ENCODE results near the gene MYO10. TPM values are rescaled to one million over a fixed set of nuclear protein-coding genes. Genes with fewer than 3 reads are reported as not detected.

MYO10 gene
- total and polyA plus RNA-seq, 2 experiments from 2014 or later: 119 to 276 TPM

DNA sequence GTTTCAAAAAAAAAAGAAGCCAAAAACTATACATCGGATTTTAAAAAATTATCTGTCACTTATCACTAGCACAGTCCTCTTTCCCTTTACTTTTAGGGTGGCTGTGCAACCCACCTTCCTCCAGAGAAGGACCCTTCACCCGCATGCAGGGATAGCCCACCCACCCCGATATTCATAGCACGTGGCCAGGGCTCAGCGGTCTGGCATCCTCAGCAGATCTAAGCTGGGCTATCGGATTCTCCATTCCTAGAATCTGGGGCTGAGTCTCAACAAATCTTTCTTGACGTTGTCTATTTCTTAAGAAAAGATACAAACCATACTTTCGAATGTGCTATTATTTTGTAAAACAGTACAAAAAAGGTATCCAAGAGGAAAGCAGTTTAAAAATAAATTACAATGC lies 70.9 kb downstream of the MYO10 start:
- H4K20me1 ChIP-seq (replicated peaks; ENCODE audit: insufficient read depth): no peaks in the 10 kb centered on the region
- no peaks in the 10 kb centered on the region for H3K9me2 ChIP-seq (ENCODE audit: insufficient read depth)
- H2AFZ ChIP-seq: no peak overlapping the region
- Mint-ChIP-seq H3K36me3 (ENCODE audit: low read depth) (no peaks in the 10 kb centered on the region), H3K9me3 (no peaks in the 10 kb centered on the region; the same call in 2 of the 3 replicates), H3K27me3 (ENCODE audit: insufficient read depth, low read depth, poor library complexity) (peaks cover 11% of the 10 kb centered on the region), H3K4me3 (no peak overlapping the region), H3K4me1 (peaks cover 67% of the 10 kb centered on the region), H3K27ac (no peak overlapping the region)
- TF ChIP-seq STAT1 (IDR thresholded peaks at IDR 0.05; ENCODE audit: unreplicated experiment): no peak
- TF ChIP-seq, protein P1, sequence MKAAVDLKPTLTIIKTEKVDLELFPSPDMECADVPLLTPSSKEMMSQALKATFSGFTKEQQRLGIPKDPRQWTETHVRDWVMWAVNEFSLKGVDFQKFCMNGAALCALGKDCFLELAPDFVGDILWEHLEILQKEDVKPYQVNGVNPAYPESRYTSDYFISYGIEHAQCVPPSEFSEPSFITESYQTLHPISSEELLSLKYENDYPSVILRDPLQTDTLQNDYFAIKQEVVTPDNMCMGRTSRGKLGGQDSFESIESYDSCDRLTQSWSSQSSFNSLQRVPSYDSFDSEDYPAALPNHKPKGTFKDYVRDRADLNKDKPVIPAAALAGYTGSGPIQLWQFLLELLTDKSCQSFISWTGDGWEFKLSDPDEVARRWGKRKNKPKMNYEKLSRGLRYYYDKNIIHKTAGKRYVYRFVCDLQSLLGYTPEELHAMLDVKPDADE (IDR thresholded peaks at IDR 0.05): no peak
- TF ChIP-seq EZH2 (IDR thresholded peaks at IDR 0.05; ENCODE audit: low read depth, unreplicated experiment): no peak
- TF ChIP-seq NANOG (IDR thresholded peaks at IDR 0.05; ENCODE audit: borderline replicate concordance): no peak
- TF ChIP-seq, protein P2, sequence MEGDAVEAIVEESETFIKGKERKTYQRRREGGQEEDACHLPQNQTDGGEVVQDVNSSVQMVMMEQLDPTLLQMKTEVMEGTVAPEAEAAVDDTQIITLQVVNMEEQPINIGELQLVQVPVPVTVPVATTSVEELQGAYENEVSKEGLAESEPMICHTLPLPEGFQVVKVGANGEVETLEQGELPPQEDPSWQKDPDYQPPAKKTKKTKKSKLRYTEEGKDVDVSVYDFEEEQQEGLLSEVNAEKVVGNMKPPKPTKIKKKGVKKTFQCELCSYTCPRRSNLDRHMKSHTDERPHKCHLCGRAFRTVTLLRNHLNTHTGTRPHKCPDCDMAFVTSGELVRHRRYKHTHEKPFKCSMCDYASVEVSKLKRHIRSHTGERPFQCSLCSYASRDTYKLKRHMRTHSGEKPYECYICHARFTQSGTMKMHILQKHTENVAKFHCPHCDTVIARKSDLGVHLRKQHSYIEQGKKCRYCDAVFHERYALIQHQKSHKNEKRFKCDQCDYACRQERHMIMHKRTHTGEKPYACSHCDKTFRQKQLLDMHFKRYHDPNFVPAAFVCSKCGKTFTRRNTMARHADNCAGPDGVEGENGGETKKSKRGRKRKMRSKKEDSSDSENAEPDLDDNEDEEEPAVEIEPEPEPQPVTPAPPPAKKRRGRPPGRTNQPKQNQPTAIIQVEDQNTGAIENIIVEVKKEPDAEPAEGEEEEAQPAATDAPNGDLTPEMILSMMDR (conservative IDR thresholded peaks at IDR 0.05; ENCODE audit: low read depth in 2 of 2): no peak
- no peak for TF ChIP-seq EZH2phosphoT487 (IDR thresholded peaks at IDR 0.05; ENCODE audit: unreplicated experiment)
- TF ChIP-seq, protein P3, sequence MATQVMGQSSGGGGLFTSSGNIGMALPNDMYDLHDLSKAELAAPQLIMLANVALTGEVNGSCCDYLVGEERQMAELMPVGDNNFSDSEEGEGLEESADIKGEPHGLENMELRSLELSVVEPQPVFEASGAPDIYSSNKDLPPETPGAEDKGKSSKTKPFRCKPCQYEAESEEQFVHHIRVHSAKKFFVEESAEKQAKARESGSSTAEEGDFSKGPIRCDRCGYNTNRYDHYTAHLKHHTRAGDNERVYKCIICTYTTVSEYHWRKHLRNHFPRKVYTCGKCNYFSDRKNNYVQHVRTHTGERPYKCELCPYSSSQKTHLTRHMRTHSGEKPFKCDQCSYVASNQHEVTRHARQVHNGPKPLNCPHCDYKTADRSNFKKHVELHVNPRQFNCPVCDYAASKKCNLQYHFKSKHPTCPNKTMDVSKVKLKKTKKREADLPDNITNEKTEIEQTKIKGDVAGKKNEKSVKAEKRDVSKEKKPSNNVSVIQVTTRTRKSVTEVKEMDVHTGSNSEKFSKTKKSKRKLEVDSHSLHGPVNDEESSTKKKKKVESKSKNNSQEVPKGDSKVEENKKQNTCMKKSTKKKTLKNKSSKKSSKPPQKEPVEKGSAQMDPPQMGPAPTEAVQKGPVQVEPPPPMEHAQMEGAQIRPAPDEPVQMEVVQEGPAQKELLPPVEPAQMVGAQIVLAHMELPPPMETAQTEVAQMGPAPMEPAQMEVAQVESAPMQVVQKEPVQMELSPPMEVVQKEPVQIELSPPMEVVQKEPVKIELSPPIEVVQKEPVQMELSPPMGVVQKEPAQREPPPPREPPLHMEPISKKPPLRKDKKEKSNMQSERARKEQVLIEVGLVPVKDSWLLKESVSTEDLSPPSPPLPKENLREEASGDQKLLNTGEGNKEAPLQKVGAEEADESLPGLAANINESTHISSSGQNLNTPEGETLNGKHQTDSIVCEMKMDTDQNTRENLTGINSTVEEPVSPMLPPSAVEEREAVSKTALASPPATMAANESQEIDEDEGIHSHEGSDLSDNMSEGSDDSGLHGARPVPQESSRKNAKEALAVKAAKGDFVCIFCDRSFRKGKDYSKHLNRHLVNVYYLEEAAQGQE (IDR thresholded peaks at IDR 0.05; ENCODE audit: unreplicated experiment): no peak
- TF ChIP-seq CREB1 (CRISPR knock-in tag; IDR thresholded peaks at IDR 0.05; ENCODE audit: low read depth): no peak
- TF ChIP-seq ZNF114 (CRISPR knock-in tag; IDR thresholded peaks at IDR 0.05): no peak
- no peak for TF ChIP-seq POLR2AphosphoS5 (IDR thresholded peaks at IDR 0.05; ENCODE audit: low read depth)
- no peak for TF ChIP-seq ZNF331 (CRISPR knock-in tag; IDR thresholded peaks at IDR 0.05; ENCODE audit: low read depth)
- DNase-seq (ENCODE audit: low spot score) (no peak), ATAC-seq (no peak)
- no peak overlapping the region; the same call in 1 of the 2 replicates for H3K4me2 ChIP-seq
- no peak overlapping the region for H3K4me3 ChIP-seq
- no peaks in the 10 kb centered on the region for H3F3A ChIP-seq (replicated peaks; ENCODE audit: low read depth)
- no peaks in the 10 kb centered on the region for H3K27me3 ChIP-seq (ENCODE audit: insufficient read depth)
- peaks cover 40% of the 10 kb centered on the region for H3K79me2 ChIP-seq (replicated peaks; ENCODE audit: insufficient read depth)
- no peaks in the 10 kb centered on the region for H3K36me3 ChIP-seq (ENCODE audit: insufficient read depth)
- H3K4me1 ChIP-seq (ENCODE audit: insufficient read depth): peaks cover 60% of the 10 kb centered on the region
- H3K27ac ChIP-seq (ENCODE audit: low read depth): no peak overlapping the region

Measured in GM23338 (cell line).